Nephron (organoid): ENCODE results near the gene WDR64.

Experiments used
- H3K27ac Mint-ChIP-seq, 3 experiments: 2 replicates each; pipeline ENCODE4 v1.8.0; 2020; ENCODE audit warnings: mixed read lengths in 3 of 3, mild to moderate bottlenecking in 2 of 3, moderate library complexity in 1 of 3
- H3K27me3 Mint-ChIP-seq: 2 replicates; pipeline ENCODE4 v1.8.0; 2021; ENCODE audit warnings: low read depth, mild to moderate bottlenecking, moderate library complexity, mixed read lengths
- H3K36me3 Mint-ChIP-seq: 2 replicates; pipeline ENCODE4 v1.8.0; 2020; ENCODE audit warnings: low read depth, mixed read lengths
- H3K4me1 Mint-ChIP-seq: 2 replicates; pipeline ENCODE4 v1.8.0; 2020; ENCODE audit warnings: mixed read lengths
- H3K4me3 Mint-ChIP-seq, 3 experiments: 2 replicates each; pipeline ENCODE4 v1.8.0; 2020; ENCODE audit warnings: mild to moderate bottlenecking in 3 of 3, mixed read lengths in 3 of 3, moderate library complexity in 2 of 3
- H3K9me3 Mint-ChIP-seq: 2 replicates; pipeline ENCODE4 v1.8.0; 2020; ENCODE audit warnings: mixed read lengths
- CTCF ChIP-seq, 3 experiments: fragments of 200-600 bp; sonication (generic); IDR thresholded peaks; one replicate each; pipeline ENCODE4 v1.5.0; 2021; ENCODE audit warnings: antibody characterized with exemption in 3 of 3; ENCODE audit not compliant: unreplicated experiment in 3 of 3

WDR64 gene

DNA sequence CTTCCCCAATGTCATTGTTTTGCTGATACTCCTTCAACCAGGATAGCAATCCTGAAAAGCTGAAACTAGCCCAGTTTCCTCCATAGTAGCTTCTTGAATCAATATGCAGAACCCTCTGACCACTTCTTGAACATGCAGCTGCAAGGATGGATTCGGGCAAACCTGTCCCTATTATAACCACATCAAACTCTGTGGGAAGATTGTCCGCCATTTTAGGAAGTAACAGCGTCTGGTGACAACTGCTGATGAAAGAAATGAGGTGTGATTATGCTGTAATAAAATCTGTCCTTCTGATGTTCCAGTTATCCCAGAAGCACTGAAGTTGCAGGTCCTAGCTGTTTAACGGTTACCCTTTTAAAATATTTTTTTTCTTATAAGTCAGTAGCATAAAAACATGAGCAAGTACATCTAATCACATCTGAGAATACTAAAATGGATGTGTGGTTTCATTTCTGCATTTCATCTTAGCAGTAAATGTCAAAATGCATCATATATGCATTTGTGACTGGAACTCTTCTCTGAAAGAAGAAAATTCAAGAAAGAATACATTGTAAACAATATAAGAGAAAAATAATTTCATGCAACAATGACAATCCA, 16.4 kb upstream of the WDR64 start:
- peaks cover 38% of the 10 kb centered on the region for H3K4me1 Mint-ChIP-seq
- no peak for TF ChIP-seq CTCF (IDR thresholded peaks at IDR 0.05; ENCODE audit: unreplicated experiment in 3 of 3)
- H3K27ac Mint-ChIP-seq: no peak overlapping the region
- H3K9me3 Mint-ChIP-seq: peaks cover 1% of the 10 kb centered on the region
- H3K4me3 Mint-ChIP-seq: no peak overlapping the region
- peaks cover 38% of the 10 kb centered on the region for H3K36me3 Mint-ChIP-seq
- peaks cover 3% of the 10 kb centered on the region for H3K27me3 Mint-ChIP-seq

GRCh38 chr1:241636291-241636690, 15.8 kb upstream of the WDR64 start:
- H3K36me3 Mint-ChIP-seq: peaks cover 38% of the 10 kb centered on the region
- peaks cover 2% of the 10 kb centered on the region for H3K9me3 Mint-ChIP-seq
- peak overlapping the region; percentile 40 to 68 (median 66) for H3K4me3 Mint-ChIP-seq
- H3K27me3 Mint-ChIP-seq: peaks cover 3% of the 10 kb centered on the region
- H3K27ac Mint-ChIP-seq: no peak overlapping the region
- H3K4me1 Mint-ChIP-seq: peaks cover 40% of the 10 kb centered on the region
- TF ChIP-seq CTCF (IDR thresholded peaks at IDR 0.05; ENCODE audit: unreplicated experiment in 3 of 3): no peak

- H3K9me3 Mint-ChIP-seq: peaks cover 2% of the 10 kb centered on the region
- peaks cover 35% of the 10 kb centered on the region for H3K4me1 Mint-ChIP-seq
- no peak for TF ChIP-seq CTCF (IDR thresholded peaks at IDR 0.05; ENCODE audit: unreplicated experiment in 3 of 3)
- peaks cover 2% of the 10 kb centered on the region for H3K27me3 Mint-ChIP-seq
- H3K4me3 Mint-ChIP-seq: peak overlapping the region; percentile 87 to 89 (median 88)
- peak overlapping the region in 2 of 3 experiments; percentile 12 to 50 for H3K27ac Mint-ChIP-seq
- H3K36me3 Mint-ChIP-seq: peaks cover 36% of the 10 kb centered on the region
Measured at GRCh38 chr1:241637046-241637590, 15.0 kb upstream of the WDR64 start.

GRCh38 chr1:241637604-241638003, 14.5 kb upstream of the WDR64 start:
- H3K36me3 Mint-ChIP-seq: peaks cover 33% of the 10 kb centered on the region
- H3K9me3 Mint-ChIP-seq: peaks cover 7% of the 10 kb centered on the region
- peak overlapping the region in 2 of 3 experiments; percentile 12 to 50 for H3K27ac Mint-ChIP-seq
- TF ChIP-seq CTCF (IDR thresholded peaks at IDR 0.05; ENCODE audit: unreplicated experiment in 3 of 3): no peak
- no peaks in the 10 kb centered on the region for H3K27me3 Mint-ChIP-seq
- peak overlapping the region; percentile 87 to 89 (median 88) for H3K4me3 Mint-ChIP-seq
- peaks cover 33% of the 10 kb centered on the region for H3K4me1 Mint-ChIP-seq

- TF ChIP-seq CTCF (IDR thresholded peaks at IDR 0.05; ENCODE audit: unreplicated experiment in 3 of 3): no peak
- peak overlapping the region in 2 of 3 experiments; percentile 18 to 65 for H3K27ac Mint-ChIP-seq
- no peaks in the 10 kb centered on the region for H3K27me3 Mint-ChIP-seq
- H3K4me1 Mint-ChIP-seq: peaks cover 33% of the 10 kb centered on the region
- peak overlapping the region; percentile 87 to 89 (median 88) for H3K4me3 Mint-ChIP-seq
- H3K36me3 Mint-ChIP-seq: peaks cover 33% of the 10 kb centered on the region
- H3K9me3 Mint-ChIP-seq: peaks cover 8% of the 10 kb centered on the region
Measured at GRCh38 chr1:241638099-241638682, 13.9 kb upstream of the WDR64 start.
